SU-DHL-6 (cell line): ENCODE results near the gene FAM227B.

Source experiments
- H2AFZ ChIP-seq: fragments of 200-600 bp; sonication (generic); 2 replicates; pipeline ENCODE4 v1.6.1; 2014; ENCODE audit warnings: low read depth, mild to moderate bottlenecking, moderate library complexity, mixed read lengths, antibody characterized with exemption, low read length; ENCODE audit not compliant: severe bottlenecking
- H3F3A ChIP-seq: fragments of 200-600 bp; shearing (Covaris generic); 2 replicates; pipeline ENCODE4 v1.6.0; 2016; ENCODE audit warnings: antibody characterized with exemption, mild to moderate bottlenecking; ENCODE audit not compliant: insufficient read depth
- H3K27ac ChIP-seq: fragments of 200-600 bp; sonication (generic); 2 replicates; pipeline ENCODE4 v1.5.1; 2016; ENCODE audit warnings: low read depth, mild to moderate bottlenecking, low read length, moderate library complexity, mixed read lengths
- H3K27me3 ChIP-seq: fragments of 200-600 bp; sonication (generic), shearing (Covaris generic); 2 replicates; pipeline ENCODE4 v1.6.0; 2014; ENCODE audit warnings: mild to moderate bottlenecking, low read length
- H3K36me3 ChIP-seq: fragments of 200-600 bp; sonication (generic); 2 replicates; pipeline ENCODE4 v1.6.1; 2014; ENCODE audit warnings: mild to moderate bottlenecking, low read length, mixed read lengths
- H3K4me2 ChIP-seq: fragments of 300-600, 200-600 bp; shearing (Covaris generic), sonication (generic); 2 replicates; pipeline ENCODE4 v1.6.0; 2014; ENCODE audit warnings: low read length, low read depth, mild to moderate bottlenecking; ENCODE audit not compliant: poor library complexity, severe bottlenecking
- H3K4me3 ChIP-seq: fragments of 200-600 bp; sonication (generic); 2 replicates; pipeline ENCODE4 v1.5.1; 2014; ENCODE audit warnings: antibody characterized with exemption, low read length, mild to moderate bottlenecking, mixed read lengths; ENCODE audit not compliant: insufficient read depth, poor library complexity, severe bottlenecking
- H3K79me2 ChIP-seq: fragments of 200-600 bp; sonication (generic); 2 replicates; pipeline ENCODE4 v1.6.1; 2014; ENCODE audit warnings: mild to moderate bottlenecking, low read length, moderate library complexity; ENCODE audit not compliant: insufficient read depth
- H3K9ac ChIP-seq: fragments of 200-600 bp; sonication (generic); 2 replicates; pipeline ENCODE4 v1.7.0; 2014; ENCODE audit warnings: mild to moderate bottlenecking, low read length
- H3K9me2 ChIP-seq: fragments of 200-600 bp; sonication (generic); replicated peaks from 2 replicates; pipeline ENCODE4 v1.6.1; 2014; ENCODE audit warnings: low read length; ENCODE audit not compliant: insufficient read depth
- H3K9me3 ChIP-seq: fragments of 200-600 bp; sonication (generic); 2 replicates; pipeline ENCODE4 v1.6.1; 2014; ENCODE audit warnings: low read length, mixed read lengths; ENCODE audit not compliant: insufficient read depth
- H4K20me1 ChIP-seq: fragments of 200-600 bp; sonication (generic); 2 replicates; pipeline ENCODE4 v1.6.1; 2014; ENCODE audit warnings: low read depth, mild to moderate bottlenecking, antibody characterized with exemption, low read length, moderate library complexity, mixed read lengths
- EZH2phosphoT487 ChIP-seq: fragments of 200-600 bp; sonication (generic), shearing (Covaris generic); conservative IDR thresholded peaks from 2 replicates; pipeline ENCODE4 v1.6.1; 2018; ENCODE audit warnings: mild to moderate bottlenecking, antibody characterized with exemption, low read length, moderate library complexity, mixed read lengths
- TF ChIP-seq, protein P1 (sequence below): fragments of 200-600 bp; sonication (generic); IDR thresholded peaks from one replicate; pipeline ENCODE4 v1.5.1; 2017; ENCODE audit warnings: antibody characterized with exemption, mild to moderate bottlenecking, low read length, moderate library complexity; ENCODE audit not compliant: insufficient read depth, poor library complexity, severe bottlenecking

The FAM227B gene

GRCh38 chr15:49288391-49288790 is 332.2 kb downstream of the FAM227B start:
- H3K27ac ChIP-seq: no peak overlapping the region
- no peaks in the 10 kb centered on the region for H4K20me1 ChIP-seq
- no peak for TF ChIP-seq EZH2phosphoT487
- TF ChIP-seq, protein P1, sequence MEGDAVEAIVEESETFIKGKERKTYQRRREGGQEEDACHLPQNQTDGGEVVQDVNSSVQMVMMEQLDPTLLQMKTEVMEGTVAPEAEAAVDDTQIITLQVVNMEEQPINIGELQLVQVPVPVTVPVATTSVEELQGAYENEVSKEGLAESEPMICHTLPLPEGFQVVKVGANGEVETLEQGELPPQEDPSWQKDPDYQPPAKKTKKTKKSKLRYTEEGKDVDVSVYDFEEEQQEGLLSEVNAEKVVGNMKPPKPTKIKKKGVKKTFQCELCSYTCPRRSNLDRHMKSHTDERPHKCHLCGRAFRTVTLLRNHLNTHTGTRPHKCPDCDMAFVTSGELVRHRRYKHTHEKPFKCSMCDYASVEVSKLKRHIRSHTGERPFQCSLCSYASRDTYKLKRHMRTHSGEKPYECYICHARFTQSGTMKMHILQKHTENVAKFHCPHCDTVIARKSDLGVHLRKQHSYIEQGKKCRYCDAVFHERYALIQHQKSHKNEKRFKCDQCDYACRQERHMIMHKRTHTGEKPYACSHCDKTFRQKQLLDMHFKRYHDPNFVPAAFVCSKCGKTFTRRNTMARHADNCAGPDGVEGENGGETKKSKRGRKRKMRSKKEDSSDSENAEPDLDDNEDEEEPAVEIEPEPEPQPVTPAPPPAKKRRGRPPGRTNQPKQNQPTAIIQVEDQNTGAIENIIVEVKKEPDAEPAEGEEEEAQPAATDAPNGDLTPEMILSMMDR: no peak
- no peaks in the 10 kb centered on the region for H3K9me2 ChIP-seq
- H3K79me2 ChIP-seq: no peaks in the 10 kb centered on the region
- no peak overlapping the region for H3K9ac ChIP-seq
- no peaks in the 10 kb centered on the region for H3F3A ChIP-seq
- no peak overlapping the region for H3K4me2 ChIP-seq
- H2AFZ ChIP-seq: no peak overlapping the region
- H3K9me3 ChIP-seq: no peaks in the 10 kb centered on the region
- no peaks in the 10 kb centered on the region for H3K27me3 ChIP-seq
- no peak overlapping the region for H3K4me3 ChIP-seq
- no peaks in the 10 kb centered on the region for H3K36me3 ChIP-seq

- Histone ChIP-seq H3F3A (no peaks in the 10 kb centered on the region), H3K4me2 (no peak overlapping the region), H3K27me3 (no peaks in the 10 kb centered on the region), H2AFZ (no peak overlapping the region), H3K27ac (no peak overlapping the region), H4K20me1 (no peaks in the 10 kb centered on the region), H3K4me3 (no peak overlapping the region), H3K36me3 (no peaks in the 10 kb centered on the region), H3K9ac (no peak overlapping the region), H3K79me2 (no peaks in the 10 kb centered on the region), H3K9me3 (no peaks in the 10 kb centered on the region), H3K9me2 (no peaks in the 10 kb centered on the region)
- TF ChIP-seq, protein P1: no peak
- no peak for TF ChIP-seq EZH2phosphoT487
Observed at GRCh38 chr15:49287481-49287880, 333.1 kb downstream of the FAM227B start.

- Histone ChIP-seq H3K9ac (no peak overlapping the region), H3K4me3 (no peak overlapping the region), H3F3A (no peaks in the 10 kb centered on the region), H3K79me2 (no peaks in the 10 kb centered on the region), H3K9me2 (no peaks in the 10 kb centered on the region), H3K36me3 (no peaks in the 10 kb centered on the region), H3K4me2 (no peak overlapping the region), H4K20me1 (no peaks in the 10 kb centered on the region), H3K9me3 (no peaks in the 10 kb centered on the region), H3K27ac (no peak overlapping the region), H2AFZ (no peak overlapping the region), H3K27me3 (no peaks in the 10 kb centered on the region)
- TF ChIP-seq, protein P1: no peak
- no peak for TF ChIP-seq EZH2phosphoT487
Observed at GRCh38 chr15:49286649-49287404, 333.8 kb downstream of the FAM227B start.
